ENCODE measurements around the gene LAMB2. TPM values are rescaled to one million over a fixed set of nuclear protein-coding genes. Genes with fewer than 3 reads are reported as not detected.

The LAMB2 gene
- total RNA-seq, 2 donors from 2014 or later = 83.5 to 112 TPM

DNA sequence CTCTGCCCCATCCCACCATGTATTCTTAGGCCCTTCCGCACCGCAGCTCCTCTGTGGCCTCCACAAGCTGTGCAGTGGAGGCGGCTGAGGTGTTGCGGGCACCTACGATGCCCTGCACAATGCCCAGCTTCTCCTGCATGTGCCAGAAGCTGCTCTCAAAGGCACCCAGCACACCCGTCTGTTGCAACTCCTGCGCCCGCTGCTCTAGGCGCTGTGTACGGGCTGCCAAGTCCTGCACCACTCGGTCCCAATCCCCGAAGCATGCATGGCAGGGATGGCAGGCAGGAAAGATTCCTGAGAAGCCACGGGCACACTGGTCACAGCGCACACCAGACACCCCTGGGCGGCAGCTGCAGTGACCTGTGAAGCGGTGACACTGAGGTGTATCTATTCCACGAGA, 9.2 kb downstream of the LAMB2 start:
- Histone ChIP-seq H3K4me3 (no peak overlapping the region), H3K9ac (ENCODE audit: low read depth in 2 of 2, low read length in 2 of 2) (no peak overlapping the region), H3K4me1 (peaks cover 10% of the 10 kb centered on the region), H3K36me3 (no peaks in the 10 kb centered on the region), H3K9me3 (no peaks in the 10 kb centered on the region), H3K27me3 (no peaks in the 10 kb centered on the region), H3K27ac (no peak overlapping the region)
- intact Hi-C loops (cut with DNase I) = no loop called here
- no peak for DNase-seq
- TF ChIP-seq, protein P1, sequence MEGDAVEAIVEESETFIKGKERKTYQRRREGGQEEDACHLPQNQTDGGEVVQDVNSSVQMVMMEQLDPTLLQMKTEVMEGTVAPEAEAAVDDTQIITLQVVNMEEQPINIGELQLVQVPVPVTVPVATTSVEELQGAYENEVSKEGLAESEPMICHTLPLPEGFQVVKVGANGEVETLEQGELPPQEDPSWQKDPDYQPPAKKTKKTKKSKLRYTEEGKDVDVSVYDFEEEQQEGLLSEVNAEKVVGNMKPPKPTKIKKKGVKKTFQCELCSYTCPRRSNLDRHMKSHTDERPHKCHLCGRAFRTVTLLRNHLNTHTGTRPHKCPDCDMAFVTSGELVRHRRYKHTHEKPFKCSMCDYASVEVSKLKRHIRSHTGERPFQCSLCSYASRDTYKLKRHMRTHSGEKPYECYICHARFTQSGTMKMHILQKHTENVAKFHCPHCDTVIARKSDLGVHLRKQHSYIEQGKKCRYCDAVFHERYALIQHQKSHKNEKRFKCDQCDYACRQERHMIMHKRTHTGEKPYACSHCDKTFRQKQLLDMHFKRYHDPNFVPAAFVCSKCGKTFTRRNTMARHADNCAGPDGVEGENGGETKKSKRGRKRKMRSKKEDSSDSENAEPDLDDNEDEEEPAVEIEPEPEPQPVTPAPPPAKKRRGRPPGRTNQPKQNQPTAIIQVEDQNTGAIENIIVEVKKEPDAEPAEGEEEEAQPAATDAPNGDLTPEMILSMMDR (IDR thresholded peaks at IDR 0.05) = no peak

DNA sequence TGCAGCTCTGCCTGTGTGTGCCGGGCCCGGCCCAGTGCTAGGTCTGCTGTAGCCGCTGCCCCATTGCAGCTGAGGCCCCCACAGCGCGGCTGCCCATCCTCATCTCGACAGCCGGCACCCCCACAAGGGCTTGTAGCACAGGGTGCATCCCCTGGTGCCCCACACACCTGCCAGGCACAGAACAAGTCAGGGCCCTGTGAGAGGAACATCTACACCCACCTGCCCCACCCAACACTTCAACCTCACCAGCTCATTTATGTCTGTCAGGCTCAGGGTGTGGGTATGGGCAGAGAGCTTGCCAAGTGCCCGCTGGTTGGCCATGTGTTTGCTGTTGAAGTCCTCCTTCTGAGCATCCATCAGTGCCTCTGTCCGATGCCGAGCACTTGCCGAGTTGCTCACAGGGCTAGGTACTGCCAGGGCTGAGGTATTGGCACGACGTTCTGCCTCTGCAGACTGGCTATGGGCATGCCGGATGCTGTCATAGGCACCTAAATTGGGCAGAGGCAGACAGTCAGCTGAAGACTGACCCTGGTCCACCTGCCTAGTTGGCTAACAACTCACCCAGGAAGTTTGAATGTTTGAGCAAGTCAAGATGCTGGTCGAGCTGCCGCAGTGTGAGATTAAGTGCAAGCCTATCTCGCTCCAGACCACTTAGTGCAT, 9.8 kb downstream of the LAMB2 start:
- Histone ChIP-seq H3K36me3 (no peaks in the 10 kb centered on the region), H3K9ac (ENCODE audit: low read depth in 2 of 2, low read length in 2 of 2) (no peak overlapping the region), H3K4me3 (no peak overlapping the region), H3K27me3 (no peaks in the 10 kb centered on the region), H3K9me3 (no peaks in the 10 kb centered on the region), H3K4me1 (peaks cover 10% of the 10 kb centered on the region), H3K27ac (no peak overlapping the region)
- DNase-seq = no peak
- intact Hi-C loops (cut with DNase I) = no loop called here
- TF ChIP-seq, protein P1 (IDR thresholded peaks at IDR 0.05) = no peak

DNA sequence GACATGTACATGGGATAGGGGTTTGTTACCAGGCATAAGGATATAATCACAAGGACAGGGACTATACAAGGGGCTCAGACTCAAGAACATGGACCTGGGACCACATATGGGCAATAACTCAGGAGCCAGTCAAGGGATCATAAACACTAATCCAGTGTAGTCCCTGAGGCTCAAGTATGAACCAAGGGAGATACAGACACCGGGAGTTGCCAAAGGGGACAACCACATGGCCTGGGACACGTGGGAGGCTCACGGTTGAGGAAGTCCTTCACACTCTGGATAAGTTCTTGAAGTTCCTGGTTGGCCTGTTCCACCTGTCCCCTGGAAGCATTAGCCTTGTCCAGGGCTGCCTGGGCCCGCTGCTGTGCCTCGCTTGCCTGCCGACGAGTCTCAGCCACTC, 10.4 kb downstream of the LAMB2 start:
- DNase-seq = no peak
- TF ChIP-seq, protein P1 (IDR thresholded peaks at IDR 0.05) = no peak
- peaks cover 5% of the 10 kb centered on the region for H3K36me3 ChIP-seq

DNA sequence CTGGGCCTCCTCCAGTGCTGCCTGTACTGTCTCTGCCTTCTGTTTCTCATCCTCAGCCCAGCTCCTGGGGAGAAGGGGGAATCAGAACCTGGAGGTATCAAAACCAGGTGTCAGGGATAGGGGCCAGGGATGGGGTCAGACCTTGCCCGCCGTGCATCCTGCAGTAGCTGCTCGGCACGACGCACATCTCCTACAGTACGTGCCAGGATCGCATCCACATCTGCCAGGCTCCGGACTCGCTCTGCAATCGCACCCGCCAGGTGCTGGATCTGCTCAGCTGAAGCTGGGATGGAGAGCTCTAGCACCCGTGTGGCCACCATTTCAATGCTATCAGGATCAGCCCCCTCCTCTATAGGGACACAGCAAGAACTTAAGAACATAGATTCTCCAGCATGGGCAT, 10.8 kb downstream of the LAMB2 start:
- Histone ChIP-seq H3K9me3 (no peaks in the 10 kb centered on the region), H3K36me3 (peaks cover 9% of the 10 kb centered on the region), H3K27me3 (no peaks in the 10 kb centered on the region), H3K4me1 (peaks cover 10% of the 10 kb centered on the region), H3K27ac (no peak overlapping the region), H3K9ac (ENCODE audit: low read depth in 2 of 2, low read length in 2 of 2) (no peak overlapping the region), H3K4me3 (no peak overlapping the region)
- intact Hi-C loops (cut with DNase I) = no loop called here
- TF ChIP-seq, protein P1 (IDR thresholded peaks at IDR 0.05) = no peak
- no peak for DNase-seq

More for the DNA sequence above, 10.4 kb downstream of the LAMB2 start:
- Histone ChIP-seq H3K9me3 (no peaks in the 10 kb centered on the region), H3K4me3 (no peak overlapping the region), H3K4me1 (peaks cover 10% of the 10 kb centered on the region), H3K9ac (ENCODE audit: low read depth in 2 of 2, low read length in 2 of 2) (no peak overlapping the region), H3K27me3 (no peaks in the 10 kb centered on the region), H3K27ac (no peak overlapping the region)
- intact Hi-C loops (cut with DNase I) = no loop called here

DNA sequence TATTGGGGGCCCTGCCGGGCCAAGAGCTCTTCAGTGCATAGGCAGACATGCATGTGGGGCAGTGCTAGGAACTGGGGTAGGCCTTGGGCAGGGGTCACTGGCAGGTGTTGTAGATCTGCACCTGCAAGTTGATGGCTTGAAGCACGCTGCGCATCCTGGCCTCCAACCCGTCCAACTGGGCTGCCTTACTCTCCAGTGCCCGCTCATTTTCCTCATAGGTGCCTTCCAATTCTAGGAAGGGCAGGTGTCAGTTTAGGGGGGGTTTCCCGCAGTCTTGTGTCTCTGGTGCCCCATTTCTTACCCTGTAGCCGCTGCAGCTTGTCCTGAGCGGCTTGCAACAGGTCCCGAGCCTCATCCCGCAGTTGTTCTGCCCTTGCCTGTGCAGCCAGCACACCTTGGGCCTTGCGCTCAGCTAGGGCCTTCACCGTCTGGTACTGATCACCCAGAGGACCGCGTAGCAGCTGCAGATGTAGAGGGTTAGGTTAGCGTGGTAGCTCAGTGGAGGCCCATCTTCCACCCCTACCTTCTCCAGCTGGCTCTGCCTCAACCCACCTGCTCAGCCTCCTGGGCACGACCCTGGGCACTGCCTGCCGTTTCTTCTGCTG, 11.6 kb downstream of the LAMB2 start:
- TF ChIP-seq, protein P1 (IDR thresholded peaks at IDR 0.05) = no peak
- Histone ChIP-seq H3K9ac (ENCODE audit: low read depth in 2 of 2, low read length in 2 of 2) (peak overlapping the region; percentile 65 to 99), H3K9me3 (no peaks in the 10 kb centered on the region), H3K36me3 (peaks cover 16% of the 10 kb centered on the region), H3K27ac (peak overlapping the region; percentile 94), H3K4me1 (peaks cover 10% of the 10 kb centered on the region), H3K27me3 (no peaks in the 10 kb centered on the region), H3K4me3 (peak overlapping the region; percentile 83)
- DNase-seq = no peak
- intact Hi-C loops (cut with DNase I) = no loop called here
